Fibroblast of mammary gland (primary cell): ENCODE results near the gene RDH11.

ENCODE experiments used
- DNase-seq: peaks from one replicate; pipeline ENCODE4 v3.0.0-alpha.2; 2010; ENCODE audit warnings: low read depth
- H3K4me3 ChIP-seq: 2 replicates; pipeline ENCODE4 v1.5.1; 2011; ENCODE audit warnings: low read depth, mild to moderate bottlenecking, low read length, moderate library complexity; ENCODE audit not compliant: control insufficient read depth
- CTCF ChIP-seq: conservative IDR thresholded peaks from 2 replicates; pipeline ENCODE4 v1.5.1; 2011; ENCODE audit warnings: low read depth, low read length, inconsistent platforms; ENCODE audit not compliant: control insufficient read depth, insufficient read depth

RDH11 gene

GRCh38 chr14:67630938-67631337 is 64.6 kb downstream of the RDH11 start:
- no peak for TF ChIP-seq CTCF
- no peak for DNase-seq
- H3K4me3 ChIP-seq, result no peak overlapping the region

- DNase-seq, result no peak
- no peak overlapping the region for H3K4me3 ChIP-seq
- no peak for TF ChIP-seq CTCF
Measured at GRCh38 chr14:67630186-67630585, 65.4 kb downstream of the RDH11 start.

- H3K4me3 ChIP-seq, result no peak overlapping the region
- TF ChIP-seq CTCF, result no peak
- no peak for DNase-seq
Measured at GRCh38 chr14:67627519-67627918, 68.0 kb downstream of the RDH11 start.
